NB4 (cell line): ENCODE results near the gene AP3B1.

Source experiments
- MAX ChIP-seq: IDR thresholded peaks from 2 replicates; pipeline ENCODE4 v1.6.1; 2011; ENCODE audit warnings: low read depth, low read length
- TF ChIP-seq, protein P1 (sequence below): IDR thresholded peaks from one replicate; pipeline ENCODE4 v1.5.1; 2012; ENCODE audit warnings: low read depth, low read length

DNA sequence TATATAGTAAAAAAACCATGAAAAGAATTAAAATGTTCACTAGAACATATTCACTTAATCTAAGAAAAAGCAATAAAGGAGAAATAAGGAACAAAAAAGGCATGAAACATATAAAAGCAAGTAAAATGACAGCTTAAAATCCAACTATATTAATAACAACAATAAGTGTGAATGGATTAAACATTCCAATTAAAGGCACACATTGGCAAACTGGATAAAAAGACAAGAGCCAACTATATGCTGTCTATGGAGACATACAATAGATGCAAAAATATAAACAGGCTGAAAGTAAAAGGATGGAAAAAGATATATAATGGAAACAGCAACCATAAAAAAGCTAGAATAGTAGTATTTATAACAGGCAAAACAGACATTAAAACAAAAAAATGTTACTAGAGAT is 70.1 kb downstream of the AP3B1 start:
- TF ChIP-seq, protein P1, sequence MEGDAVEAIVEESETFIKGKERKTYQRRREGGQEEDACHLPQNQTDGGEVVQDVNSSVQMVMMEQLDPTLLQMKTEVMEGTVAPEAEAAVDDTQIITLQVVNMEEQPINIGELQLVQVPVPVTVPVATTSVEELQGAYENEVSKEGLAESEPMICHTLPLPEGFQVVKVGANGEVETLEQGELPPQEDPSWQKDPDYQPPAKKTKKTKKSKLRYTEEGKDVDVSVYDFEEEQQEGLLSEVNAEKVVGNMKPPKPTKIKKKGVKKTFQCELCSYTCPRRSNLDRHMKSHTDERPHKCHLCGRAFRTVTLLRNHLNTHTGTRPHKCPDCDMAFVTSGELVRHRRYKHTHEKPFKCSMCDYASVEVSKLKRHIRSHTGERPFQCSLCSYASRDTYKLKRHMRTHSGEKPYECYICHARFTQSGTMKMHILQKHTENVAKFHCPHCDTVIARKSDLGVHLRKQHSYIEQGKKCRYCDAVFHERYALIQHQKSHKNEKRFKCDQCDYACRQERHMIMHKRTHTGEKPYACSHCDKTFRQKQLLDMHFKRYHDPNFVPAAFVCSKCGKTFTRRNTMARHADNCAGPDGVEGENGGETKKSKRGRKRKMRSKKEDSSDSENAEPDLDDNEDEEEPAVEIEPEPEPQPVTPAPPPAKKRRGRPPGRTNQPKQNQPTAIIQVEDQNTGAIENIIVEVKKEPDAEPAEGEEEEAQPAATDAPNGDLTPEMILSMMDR = no peak
- TF ChIP-seq MAX = no peak
